Measurements from ENCODE around the gene CBL. TPM values are rescaled to one million over a fixed set of nuclear protein-coding genes. Genes with fewer than 3 reads are reported as not detected.

Gene CBL
- total and polyA plus RNA-seq, 3 donors from 2014 or later, result 58.5 to 65.7 (median 59.3) TPM

DNA sequence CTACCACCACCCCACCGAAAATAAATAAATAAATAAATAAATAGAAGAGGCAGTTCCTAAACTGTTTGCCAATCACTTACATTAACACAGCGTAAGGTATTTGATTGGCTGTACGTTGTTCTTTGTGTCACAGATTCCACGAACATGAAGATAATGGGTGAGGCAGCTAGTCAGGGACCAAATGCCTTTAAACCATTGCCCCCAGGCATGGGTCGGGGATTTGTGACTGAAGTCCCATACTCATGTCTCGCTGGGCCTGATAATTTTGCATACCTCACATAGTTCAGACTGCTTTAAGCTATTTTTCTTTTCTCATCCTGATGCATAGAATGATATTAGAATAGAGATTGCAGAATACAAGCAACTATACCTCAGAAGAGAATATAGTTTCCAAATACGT lies 3.6 kb upstream of the CBL start:
- H3K4me3 ChIP-seq, result no peak overlapping the region
- no peaks in the 10 kb centered on the region for H3K4me1 ChIP-seq
- H3K9me3 ChIP-seq, result no peaks in the 10 kb centered on the region
- WGBS, 2 donors, result 92% methylated on average over 7 of the region's 7 CpGs
- no peaks in the 10 kb centered on the region for H3K27me3 ChIP-seq
- no peak overlapping the region for H3K27ac ChIP-seq
- DNase-seq, result no peak
- TF ChIP-seq POLR2A (IDR thresholded peaks at IDR 0.05), result no peak
- TF ChIP-seq, protein P1, sequence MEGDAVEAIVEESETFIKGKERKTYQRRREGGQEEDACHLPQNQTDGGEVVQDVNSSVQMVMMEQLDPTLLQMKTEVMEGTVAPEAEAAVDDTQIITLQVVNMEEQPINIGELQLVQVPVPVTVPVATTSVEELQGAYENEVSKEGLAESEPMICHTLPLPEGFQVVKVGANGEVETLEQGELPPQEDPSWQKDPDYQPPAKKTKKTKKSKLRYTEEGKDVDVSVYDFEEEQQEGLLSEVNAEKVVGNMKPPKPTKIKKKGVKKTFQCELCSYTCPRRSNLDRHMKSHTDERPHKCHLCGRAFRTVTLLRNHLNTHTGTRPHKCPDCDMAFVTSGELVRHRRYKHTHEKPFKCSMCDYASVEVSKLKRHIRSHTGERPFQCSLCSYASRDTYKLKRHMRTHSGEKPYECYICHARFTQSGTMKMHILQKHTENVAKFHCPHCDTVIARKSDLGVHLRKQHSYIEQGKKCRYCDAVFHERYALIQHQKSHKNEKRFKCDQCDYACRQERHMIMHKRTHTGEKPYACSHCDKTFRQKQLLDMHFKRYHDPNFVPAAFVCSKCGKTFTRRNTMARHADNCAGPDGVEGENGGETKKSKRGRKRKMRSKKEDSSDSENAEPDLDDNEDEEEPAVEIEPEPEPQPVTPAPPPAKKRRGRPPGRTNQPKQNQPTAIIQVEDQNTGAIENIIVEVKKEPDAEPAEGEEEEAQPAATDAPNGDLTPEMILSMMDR (IDR thresholded peaks at IDR 0.05), result no peak
- H3K36me3 ChIP-seq (ENCODE audit: low read depth, missing control alignments), result no peaks in the 10 kb centered on the region
- intact Hi-C loops (cut with DNase I; ENCODE audit: low total_unique reads), result no loop called here

DNA sequence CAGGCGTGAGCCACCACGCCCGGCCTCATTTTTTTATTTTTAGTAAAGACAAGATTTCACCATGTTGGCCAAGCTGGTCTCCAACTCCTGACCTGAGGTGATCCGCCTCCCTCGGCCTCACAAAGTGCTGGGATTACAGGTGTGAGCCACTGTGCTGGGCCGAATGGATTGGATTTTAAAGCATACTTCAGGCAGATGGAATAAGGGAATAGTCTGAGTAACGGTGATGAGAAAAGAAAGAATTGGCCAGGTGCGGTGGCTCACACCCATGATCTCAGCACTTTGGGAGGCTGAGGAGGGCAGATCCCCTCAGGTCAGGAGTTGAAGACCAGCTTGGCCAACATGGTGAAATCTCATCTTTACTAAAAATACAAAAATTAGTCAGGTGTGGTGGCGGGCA lies 2.1 kb upstream of the CBL start:
- TF ChIP-seq, protein P1 (IDR thresholded peaks at IDR 0.05), result no peak
- no peak for TF ChIP-seq POLR2A (IDR thresholded peaks at IDR 0.05)
- intact Hi-C loops (cut with DNase I; ENCODE audit: low total_unique reads), result no loop called here

DNA sequence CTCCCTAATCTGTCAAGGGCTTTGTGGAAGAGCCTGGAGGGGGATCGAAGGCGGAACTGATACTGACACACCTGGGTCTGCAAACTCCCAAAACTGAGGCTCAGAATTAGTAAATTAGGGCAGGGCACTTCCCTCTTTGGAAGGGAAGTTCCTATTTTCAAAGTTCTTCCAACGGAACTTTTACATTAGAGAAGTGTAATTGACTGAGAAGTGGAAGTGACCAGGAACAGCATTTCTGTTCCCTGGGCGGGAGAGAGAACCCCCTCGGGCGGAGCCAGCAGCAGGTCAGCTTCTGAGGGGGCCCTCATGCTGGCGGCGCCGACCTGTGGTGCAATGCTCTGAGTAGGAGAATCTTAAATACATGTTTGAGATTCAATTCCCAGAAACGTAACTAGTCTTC lies 1.1 kb upstream of the CBL start:
- H3K4me3 ChIP-seq, result peak overlapping the region; percentile 90 to 91
- intact Hi-C loops (cut with DNase I; ENCODE audit: low total_unique reads), result loop anchor here (5.0 kb wide), 1 partner anchor 117 kb away; no protein-coding TSS in a partner anchor

More for the DNA sequence above, 2.1 kb upstream of the CBL start:
- no peak overlapping the region for H3K4me3 ChIP-seq
- WGBS, 2 donors, result 95 to 96% methylated on average over 9 of the region's 9 CpGs
- H3K36me3 ChIP-seq (ENCODE audit: low read depth, missing control alignments), result no peaks in the 10 kb centered on the region
- no peak for DNase-seq
- no peaks in the 10 kb centered on the region for H3K9me3 ChIP-seq
- no peak overlapping the region for H3K27ac ChIP-seq
- H3K27me3 ChIP-seq, result no peaks in the 10 kb centered on the region
- H3K4me1 ChIP-seq, result no peaks in the 10 kb centered on the region

DNA sequence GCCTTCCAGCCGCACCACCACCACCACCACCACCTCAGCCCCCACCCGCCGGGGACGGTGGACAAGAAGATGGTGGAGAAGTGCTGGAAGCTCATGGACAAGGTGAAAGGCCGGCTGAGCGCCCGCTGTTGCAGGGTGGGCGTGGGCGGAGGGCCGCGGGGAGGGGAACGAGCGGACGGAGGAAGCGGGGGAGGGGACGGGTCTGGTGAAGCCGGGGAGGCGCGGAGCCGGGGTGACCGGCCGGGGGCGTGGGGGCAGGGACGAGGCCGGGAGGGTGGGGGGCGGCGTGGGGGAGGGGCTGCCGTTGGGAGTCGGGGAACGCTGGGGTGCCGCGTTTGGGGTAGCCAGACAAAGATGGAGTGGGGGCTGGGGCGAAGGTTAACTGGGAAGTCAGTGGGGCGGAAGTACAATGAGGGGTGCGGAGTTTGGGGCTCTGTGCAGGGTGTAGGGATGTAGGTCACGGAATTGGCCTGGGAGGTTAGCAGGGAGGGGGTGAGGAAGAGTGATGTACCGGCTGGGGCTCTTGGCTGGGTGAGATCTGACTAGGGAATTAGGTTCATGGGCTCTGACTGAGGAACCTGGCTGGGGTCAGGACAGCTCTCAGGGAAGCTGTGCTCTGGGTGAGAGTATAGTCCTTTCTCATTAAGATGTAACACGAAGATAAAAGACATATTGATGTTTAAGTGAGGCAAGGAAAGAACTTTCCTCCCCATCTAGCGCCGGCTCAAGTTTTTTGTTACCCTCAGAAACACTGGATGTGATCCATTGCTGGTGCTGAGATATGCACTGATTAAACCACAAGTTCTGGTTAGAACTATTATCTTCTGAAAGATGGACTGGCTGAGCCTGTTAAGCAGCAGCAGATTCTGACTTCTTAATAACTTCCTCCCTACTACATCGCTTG lies 624 bp downstream of the CBL start:
- DNase-seq, result peak; percentile 66
- Histone ChIP-seq H3K4me1 (no peaks in the 10 kb centered on the region), H3K27ac (peak overlapping the region; percentile 86 to 98), H3K27me3 (no peaks in the 10 kb centered on the region), H3K4me3 (peak overlapping the region; percentile 90 to 91), H3K9me3 (no peaks in the 10 kb centered on the region), H3K36me3 (ENCODE audit: low read depth, missing control alignments) (no peaks in the 10 kb centered on the region)
- TF ChIP-seq POLR2A (IDR thresholded peaks at IDR 0.05), result no peak
- TF ChIP-seq, protein P1 (IDR thresholded peaks at IDR 0.05), result no peak
- intact Hi-C loops (cut with DNase I; ENCODE audit: low total_unique reads), result loop anchor here (5.0 kb wide), 1 partner anchor 116 kb away; no protein-coding TSS in a partner anchor
- WGBS, 2 donors, result 1% methylated on average over 28 to 39 of the region's 41 CpGs

More for the DNA sequence above, 1.1 kb upstream of the CBL start:
- Histone ChIP-seq H3K27me3 (no peaks in the 10 kb centered on the region), H3K27ac (peak overlapping the region in 1 of 2 donors; percentile 98), H3K9me3 (no peaks in the 10 kb centered on the region), H3K36me3 (ENCODE audit: low read depth, missing control alignments) (no peaks in the 10 kb centered on the region), H3K4me1 (no peaks in the 10 kb centered on the region)
- DNase-seq, result no peak
- 18 to 41% methylated on average over 10 of the region's 10 CpGs for WGBS, 2 donors
- TF ChIP-seq, protein P1 (IDR thresholded peaks at IDR 0.05), result no peak
- TF ChIP-seq POLR2A (IDR thresholded peaks at IDR 0.05), result no peak
